COR-L47 (cell line): ENCODE measurements around the gene RASGRP3.

ENCODE experiments used
- DNase-seq: peaks from one replicate; lab custom pipeline; 2025; lab: John Stamatoyannopoulos, UW

The RASGRP3 gene

DNA sequence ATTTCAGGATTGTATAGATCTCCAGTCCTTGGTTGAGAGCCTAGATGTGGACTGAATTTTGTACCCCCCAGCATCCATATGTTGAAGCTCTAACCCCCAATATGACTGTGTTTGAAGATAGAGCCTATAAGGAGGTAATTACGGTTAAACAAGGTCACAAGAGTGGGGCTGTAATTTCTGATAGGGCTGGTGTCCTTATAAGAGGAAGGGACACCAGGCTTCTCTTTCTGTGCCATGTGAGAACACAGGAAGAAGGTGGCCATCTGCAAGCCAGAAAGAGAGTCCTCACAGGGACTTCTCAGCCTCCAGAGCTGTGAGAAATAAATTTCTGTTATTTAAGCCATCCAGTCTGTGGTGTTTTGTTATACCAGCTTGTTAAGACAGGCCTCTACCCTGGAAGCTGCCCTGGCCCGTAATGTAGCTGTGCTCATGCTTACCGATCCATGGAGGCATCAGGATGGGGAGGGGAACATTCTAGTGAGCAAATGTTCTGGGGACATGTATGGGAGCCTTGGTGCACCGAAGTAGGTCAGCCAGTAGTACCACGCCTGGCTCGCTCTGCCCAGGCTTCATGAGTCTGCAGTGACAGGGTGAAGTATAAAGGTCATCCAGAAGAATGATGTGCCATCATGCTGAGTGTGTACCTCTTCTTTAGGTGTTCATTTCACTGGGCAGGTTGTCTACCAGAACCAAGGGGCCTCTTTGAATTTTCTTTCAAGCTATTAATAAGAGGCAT is 16.1 kb downstream of the RASGRP3 start:
- DNase-seq: no peak

DNA sequence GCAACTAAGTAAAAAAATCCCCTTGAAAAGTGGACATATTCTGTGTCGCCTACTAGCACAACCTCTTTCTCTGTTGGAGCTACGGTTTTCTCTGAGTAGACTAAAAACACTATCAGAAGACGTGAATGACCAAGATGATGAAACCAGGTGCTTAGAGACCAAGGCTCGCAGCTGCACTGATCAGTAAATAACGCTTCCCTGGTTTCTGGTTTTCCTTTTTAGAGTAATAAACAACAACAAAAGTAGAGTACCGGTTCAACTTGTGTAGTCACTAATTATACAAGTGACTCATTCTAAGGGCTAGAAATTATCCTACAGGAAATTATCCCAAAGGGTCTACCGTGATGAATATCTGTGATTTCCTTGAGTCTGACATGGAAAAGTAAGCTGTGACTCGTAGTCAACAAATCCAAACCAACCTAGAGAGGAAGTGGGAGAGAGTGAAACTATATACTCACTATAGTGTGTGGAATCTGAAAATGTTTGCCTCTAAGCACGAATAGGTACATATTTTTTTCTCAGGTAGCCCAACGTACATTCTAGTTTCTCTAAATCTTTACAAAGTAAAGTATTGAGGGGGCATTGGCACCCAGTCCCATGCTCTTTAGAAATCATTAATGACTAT is 17.8 kb downstream of the RASGRP3 start:
- no peak for DNase-seq

GRCh38 chr2:33494877-33495641 is 18.6 kb downstream of the RASGRP3 start:
- DNase-seq: no peak

DNA sequence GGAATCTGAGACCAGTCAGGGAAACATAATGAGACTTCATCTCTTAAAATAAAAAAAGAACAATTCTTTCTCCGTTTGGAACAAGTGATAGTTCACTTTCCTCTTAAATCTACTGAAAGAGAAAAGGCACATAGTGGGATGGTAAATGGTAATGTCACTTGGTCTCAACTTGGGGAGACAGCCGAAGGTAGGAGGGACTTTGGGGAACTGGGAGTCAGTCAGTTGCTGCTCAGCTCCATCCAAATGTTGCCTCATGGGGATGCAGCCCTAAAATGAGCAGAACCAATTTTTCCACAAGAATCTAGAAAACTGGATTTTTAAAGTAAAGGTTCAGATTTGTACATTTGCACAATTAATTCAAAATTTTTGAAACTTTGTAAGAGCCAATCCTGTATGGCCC is 19.2 kb downstream of the RASGRP3 start:
- no peak for DNase-seq

DNA sequence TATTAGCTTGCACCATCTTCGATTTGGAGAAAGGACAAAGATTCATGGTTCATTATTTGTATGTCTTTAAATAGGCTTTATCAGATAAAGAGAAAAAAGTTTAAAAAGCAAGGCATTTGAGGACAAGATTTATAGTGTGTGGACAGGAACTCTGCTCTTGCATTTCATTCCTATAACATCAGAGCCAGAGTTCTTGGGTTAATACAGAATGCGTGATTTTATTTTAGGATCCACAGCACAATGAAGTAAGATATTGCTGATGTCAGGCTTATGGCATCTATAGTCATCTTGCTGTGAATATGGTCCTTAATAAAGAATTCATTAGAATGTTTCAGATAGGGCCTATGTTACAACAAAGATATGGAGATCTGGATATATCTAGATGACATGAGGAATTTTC is 19.7 kb downstream of the RASGRP3 start:
- no peak for DNase-seq

GRCh38 chr2:33496726-33497125 is 20.3 kb downstream of the RASGRP3 start:
- DNase-seq: no peak

GRCh38 chr2:33497221-33497650 is 20.8 kb downstream of the RASGRP3 start:
- DNase-seq: no peak

DNA sequence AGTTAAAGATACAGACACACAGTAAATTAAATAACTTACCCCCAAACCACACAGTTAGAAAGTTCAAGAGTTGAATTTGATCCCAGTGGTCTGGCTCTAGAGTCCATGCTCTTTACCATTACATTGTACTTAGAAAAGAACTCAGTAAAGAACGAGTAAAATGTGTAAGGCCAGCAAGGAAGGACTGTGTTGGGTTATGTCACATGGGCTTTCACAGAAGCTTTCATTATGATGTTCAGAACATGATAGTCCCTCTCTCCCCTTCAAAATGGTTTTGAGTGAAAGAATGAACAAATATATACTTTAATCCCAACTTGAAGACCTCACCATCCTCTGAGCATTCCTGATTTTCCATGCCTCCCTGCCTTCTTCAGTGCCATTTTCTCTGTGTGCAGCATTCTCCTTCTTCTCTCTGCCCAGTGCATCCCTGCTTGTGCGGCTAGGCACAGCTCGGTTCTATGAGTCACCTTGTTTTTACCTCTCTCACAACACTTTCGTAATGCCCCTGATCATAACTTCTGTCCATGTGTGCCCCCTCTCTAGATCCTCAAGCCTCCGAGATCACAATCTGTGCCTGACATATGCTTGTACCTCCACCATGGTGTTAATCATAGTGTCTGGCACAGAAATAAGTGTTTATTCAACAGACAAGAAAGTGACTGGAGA is 22.0 kb downstream of the RASGRP3 start:
- no peak for DNase-seq

DNA sequence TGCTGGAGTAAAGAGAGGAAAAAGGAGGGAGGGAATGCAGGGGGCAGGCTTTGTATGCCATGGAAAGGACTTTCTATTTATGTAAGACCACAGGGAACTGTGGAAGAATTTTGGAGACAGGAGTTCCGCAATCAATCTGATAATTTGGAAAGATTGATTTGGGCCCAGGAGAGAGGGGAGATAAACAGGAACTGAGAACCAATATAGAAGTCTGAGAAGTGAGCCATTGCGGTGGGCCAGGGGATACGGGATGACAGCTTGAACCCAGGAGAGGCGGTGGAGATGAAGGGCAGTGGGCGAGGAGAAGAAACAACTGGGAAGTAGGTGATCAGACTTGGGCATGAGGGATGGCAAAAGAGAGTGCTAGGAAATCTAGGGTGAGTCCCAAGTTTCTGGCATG is 23.7 kb downstream of the RASGRP3 start:
- no peak for DNase-seq

- no peak for DNase-seq
Measured at GRCh38 chr2:33502025-33502424, 25.6 kb downstream of the RASGRP3 start.

DNA sequence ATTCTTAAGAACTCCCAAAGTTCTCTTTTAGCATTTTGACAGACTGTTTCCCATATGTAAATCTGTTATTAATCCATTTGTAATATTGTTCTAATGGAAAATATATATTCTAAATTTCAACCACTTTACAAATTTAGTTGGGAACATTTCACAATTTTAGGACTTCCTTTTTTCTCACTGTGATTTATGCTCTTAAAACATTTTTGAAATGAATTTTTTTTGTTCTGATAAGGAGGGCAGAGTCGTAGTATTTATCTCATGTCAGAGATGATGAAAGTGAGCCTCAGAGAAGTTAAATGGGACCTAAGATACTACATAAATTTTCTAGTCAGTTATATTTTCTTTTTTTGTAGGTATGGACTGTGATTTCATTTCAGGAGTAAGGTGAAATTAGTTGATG is 26.6 kb downstream of the RASGRP3 start:
- DNase-seq: no peak

DNA sequence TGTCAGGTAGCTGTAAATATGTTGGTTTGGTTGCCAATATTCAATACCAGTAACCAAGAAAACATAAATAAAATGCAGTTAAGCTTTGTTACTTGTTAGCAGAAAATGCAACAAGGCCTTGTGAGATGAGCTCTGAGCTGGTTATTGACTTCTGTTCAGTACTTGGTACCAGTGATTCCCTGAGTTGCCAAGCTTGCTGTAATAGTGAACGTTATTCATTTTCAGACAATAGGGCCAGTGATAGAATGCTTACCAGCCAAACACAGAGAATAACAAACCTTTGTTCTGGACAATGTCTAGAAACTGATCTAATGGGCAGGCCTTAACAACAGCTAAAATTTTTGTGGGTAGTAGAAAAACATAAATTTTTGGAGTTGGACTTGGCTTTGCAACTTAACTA is 29.5 kb downstream of the RASGRP3 start:
- no peak for DNase-seq

DNA sequence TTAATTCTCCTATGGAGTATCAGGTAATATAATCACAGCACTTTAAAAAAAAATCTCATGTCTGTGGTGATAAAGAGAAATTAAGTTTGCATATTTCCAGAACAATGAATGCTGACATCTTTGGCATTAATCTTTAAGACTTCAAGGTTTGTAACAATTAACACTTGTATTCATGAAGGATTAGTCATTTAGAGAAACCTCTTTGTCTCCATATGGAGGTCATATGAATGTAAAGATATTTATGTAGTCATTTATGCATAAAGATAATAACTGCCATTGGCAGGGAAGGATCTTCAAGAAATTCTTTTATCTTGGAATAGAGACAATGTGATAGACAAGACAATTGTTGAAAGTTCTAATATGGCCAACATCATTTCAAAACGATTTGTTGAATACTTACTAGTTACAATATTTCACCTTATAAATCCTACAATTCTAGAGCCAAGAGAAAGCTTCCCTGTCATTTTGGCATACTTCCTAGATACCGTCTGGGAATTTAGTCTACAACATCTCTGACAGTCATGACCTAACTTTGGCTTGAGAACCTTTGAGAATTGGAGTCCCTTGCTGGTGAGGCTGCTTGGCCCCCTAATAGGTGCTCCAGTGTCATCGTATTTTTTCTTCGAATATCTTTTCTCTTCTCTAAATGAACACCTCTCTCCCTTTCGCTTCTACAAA is 33.6 kb downstream of the RASGRP3 start:
- no peak for DNase-seq

DNA sequence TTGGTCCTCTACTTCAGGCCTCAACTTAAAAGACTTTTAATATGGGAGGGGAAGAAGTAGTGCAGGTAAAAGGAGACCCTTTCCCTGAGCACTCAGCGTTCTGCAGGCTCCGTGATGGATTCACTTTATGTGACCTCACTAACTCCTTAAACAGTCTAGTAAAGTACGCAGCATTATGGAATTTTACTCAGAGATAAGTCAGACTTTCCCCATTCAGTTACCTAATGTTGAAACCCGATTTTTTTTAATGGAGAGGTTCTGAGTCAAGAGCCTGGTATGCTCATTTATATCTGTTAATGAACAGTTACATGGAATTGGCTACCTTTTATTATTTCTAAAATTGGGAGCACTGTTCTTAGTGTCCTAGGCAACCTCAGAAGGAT is 34.1 kb downstream of the RASGRP3 start:
- DNase-seq: no peak

DNA sequence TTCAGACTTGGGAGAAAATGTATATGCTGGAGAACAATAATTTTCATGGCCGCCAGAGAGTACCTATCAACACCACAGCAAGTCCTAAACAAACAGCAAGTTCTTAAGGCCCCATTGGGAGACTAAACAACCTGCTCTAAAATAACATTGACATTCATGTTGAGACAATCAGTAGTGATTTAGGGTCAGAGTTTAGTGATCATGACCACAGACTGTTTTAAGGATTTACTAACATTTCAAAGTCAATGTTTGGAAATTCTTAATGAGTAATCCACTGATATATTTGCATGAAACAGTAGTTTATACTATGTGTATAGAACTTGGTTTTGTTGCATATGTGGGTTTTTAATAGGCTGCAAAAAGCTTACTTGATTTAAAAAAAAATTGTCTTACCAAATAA is 34.7 kb downstream of the RASGRP3 start:
- DNase-seq: no peak

GRCh38 chr2:33512112-33512511 is 35.7 kb downstream of the RASGRP3 start:
- DNase-seq: no peak

- DNase-seq: no peak
Measured at GRCh38 chr2:33513480-33513879, 37.0 kb downstream of the RASGRP3 start.

DNA sequence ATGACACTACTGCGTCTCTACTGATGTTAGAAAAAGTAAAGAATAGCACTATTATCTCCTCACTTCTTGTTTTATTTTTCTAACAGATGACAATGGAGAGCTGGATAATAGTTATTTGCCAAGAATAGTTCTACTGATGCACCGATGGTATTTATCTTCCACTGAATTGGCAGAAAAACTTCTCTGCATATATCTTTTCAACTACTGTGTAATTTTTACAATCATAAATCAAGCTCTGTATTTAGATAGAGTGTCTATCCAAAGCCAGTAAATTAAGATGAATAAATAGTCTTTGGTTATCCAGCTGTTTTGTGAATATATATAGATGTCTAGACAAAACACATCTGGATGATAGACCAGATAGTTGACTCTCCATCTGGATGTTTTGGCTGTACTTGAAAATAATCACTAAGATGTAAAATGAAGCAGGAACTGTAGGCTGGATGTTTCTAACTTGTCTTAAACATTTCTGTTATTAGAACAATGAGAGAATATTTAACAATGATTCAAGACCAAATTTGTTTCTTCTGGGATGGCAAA is 40.1 kb downstream of the RASGRP3 start:
- no peak for DNase-seq

DNA sequence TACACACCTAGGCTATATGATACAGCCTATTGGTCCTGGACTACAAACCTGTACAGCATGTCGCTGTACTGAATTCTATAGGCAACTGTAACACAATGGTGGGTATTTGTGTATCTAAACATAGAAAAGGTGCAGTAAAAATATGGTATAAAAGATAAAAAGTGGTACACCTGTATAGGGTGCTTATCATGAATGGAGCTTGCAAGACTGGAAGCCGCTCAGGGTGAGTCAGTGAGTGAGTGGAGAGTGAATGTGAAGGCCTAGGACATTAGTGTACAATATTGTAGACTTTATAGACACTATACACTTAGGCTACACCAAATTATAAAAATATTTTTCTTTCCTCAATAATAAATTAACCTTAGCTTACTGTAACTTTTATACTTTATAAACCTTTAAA is 41.8 kb downstream of the RASGRP3 start:
- DNase-seq: no peak

- DNase-seq: no peak
Measured at GRCh38 chr2:33518929-33519328, 42.5 kb downstream of the RASGRP3 start.

GRCh38 chr2:33521791-33522281 is 45.4 kb downstream of the RASGRP3 start:
- DNase-seq: no peak

- DNase-seq: no peak
Measured at GRCh38 chr2:33522576-33522975, 46.1 kb downstream of the RASGRP3 start.
